RWPE2 (cell line): ENCODE measurements around the gene EIF1AD.

Source experiments
- ATAC-seq: fragments of 200-7000 bp; cut with Tn5 transposase; 3 replicates; pipeline ENCODE4 v1.9.1; 2021; ENCODE audit warnings: low read depth
- DNase-seq: peaks from one replicate; pipeline ENCODE4 v3.0.0-alpha.2; 2020; ENCODE audit warnings: low spot score
- H3K27ac ChIP-seq: fragments of 450-650 bp; 2 replicates; pipeline ENCODE4 v1.5.1; 2017; ENCODE audit warnings: mild to moderate bottlenecking; ENCODE audit not compliant: poor library complexity, severe bottlenecking
- H3K27me3 ChIP-seq: fragments of 250-450 bp; sonication (Bioruptor Pico); 2 replicates; pipeline ENCODE4 v1.5.1; 2021; ENCODE audit warnings: mild to moderate bottlenecking, moderate library complexity; ENCODE audit not compliant: insufficient read depth, poor library complexity, severe bottlenecking
- H3K36me3 ChIP-seq: fragments of 250-450 bp; sonication (Bioruptor Pico); 2 replicates; pipeline ENCODE4 v1.5.1; 2020; ENCODE audit warnings: low read depth, mild to moderate bottlenecking, moderate library complexity
- H3K4me1 ChIP-seq: fragments of 250-450 bp; sonication (Bioruptor Pico); 2 replicates; pipeline ENCODE4 v1.5.1; 2021; ENCODE audit warnings: mild to moderate bottlenecking, moderate library complexity; ENCODE audit not compliant: insufficient read depth, poor library complexity, severe bottlenecking
- H3K4me3 ChIP-seq: fragments of 250-450 bp; sonication (Bioruptor Pico); 2 replicates; pipeline ENCODE4 v1.5.1; 2021; ENCODE audit warnings: mild to moderate bottlenecking, moderate library complexity; ENCODE audit not compliant: severe bottlenecking
- H3K9me3 ChIP-seq: fragments of 250-450 bp; sonication (Bioruptor Pico); 2 replicates; pipeline ENCODE4 v1.5.1; 2021; ENCODE audit warnings: mild to moderate bottlenecking, moderate library complexity; ENCODE audit not compliant: severe bottlenecking
- TF ChIP-seq, protein P1 (sequence below): fragments of 450-650 bp; IDR thresholded peaks from one replicate; pipeline ENCODE4 v1.5.1; 2017; ENCODE audit warnings: mild to moderate bottlenecking, moderate library complexity; ENCODE audit not compliant: poor library complexity, severe bottlenecking

The EIF1AD gene

DNA sequence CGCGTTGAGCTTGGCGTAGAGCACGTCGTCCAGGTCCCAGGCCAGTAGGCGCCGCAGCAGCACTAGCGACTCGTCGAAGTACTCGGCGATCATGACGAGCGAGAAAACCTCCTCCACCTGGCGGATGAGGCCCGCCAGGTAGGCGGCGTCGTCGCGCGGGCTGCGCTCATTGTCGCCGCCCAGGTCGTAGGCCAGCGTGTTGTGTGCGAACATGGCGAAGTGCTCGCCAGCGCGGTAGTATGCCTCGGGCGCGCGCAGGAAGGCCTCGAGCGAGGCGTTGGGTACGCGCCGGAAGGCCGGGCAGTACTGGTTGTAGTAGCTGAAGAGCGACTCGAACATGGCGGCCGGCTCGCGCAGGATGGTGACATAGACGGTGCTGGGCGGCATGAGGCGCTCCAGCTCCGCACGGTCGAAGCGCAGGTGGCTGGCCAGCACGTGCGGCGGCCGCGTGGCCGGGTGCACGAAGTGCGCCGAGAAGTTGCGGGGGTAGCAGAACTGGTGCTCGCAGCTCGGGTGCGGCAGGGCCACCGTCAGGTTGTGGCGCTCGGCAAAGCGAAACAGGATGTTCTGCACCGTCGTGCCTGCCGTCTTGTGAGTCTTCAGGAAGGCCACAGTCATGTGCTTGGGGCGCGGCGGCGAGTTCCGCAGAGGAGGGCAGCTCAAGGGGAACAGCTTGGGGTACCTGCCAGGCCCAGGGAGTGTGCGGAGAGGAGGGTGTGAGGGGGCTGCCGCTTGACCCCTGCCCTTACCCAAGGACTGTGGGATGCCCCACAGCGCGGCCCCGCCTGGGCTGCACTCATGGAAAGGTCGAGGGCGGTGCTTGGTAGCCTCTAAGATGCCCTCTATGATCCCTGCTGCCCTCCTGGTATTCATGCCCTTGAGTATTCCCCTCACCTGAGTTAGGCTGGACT lies 41.3 kb upstream of the EIF1AD start:
- DNase-seq (no peak), ATAC-seq (no peak)
- TF ChIP-seq, protein P1, sequence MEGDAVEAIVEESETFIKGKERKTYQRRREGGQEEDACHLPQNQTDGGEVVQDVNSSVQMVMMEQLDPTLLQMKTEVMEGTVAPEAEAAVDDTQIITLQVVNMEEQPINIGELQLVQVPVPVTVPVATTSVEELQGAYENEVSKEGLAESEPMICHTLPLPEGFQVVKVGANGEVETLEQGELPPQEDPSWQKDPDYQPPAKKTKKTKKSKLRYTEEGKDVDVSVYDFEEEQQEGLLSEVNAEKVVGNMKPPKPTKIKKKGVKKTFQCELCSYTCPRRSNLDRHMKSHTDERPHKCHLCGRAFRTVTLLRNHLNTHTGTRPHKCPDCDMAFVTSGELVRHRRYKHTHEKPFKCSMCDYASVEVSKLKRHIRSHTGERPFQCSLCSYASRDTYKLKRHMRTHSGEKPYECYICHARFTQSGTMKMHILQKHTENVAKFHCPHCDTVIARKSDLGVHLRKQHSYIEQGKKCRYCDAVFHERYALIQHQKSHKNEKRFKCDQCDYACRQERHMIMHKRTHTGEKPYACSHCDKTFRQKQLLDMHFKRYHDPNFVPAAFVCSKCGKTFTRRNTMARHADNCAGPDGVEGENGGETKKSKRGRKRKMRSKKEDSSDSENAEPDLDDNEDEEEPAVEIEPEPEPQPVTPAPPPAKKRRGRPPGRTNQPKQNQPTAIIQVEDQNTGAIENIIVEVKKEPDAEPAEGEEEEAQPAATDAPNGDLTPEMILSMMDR, result no peak
- Histone ChIP-seq H3K9me3 (no peaks in the 10 kb centered on the region), H3K4me3 (no peak overlapping the region), H3K36me3 (no peaks in the 10 kb centered on the region), H3K4me1 (no peaks in the 10 kb centered on the region), H3K27ac (no peak overlapping the region), H3K27me3 (no peaks in the 10 kb centered on the region)

DNA sequence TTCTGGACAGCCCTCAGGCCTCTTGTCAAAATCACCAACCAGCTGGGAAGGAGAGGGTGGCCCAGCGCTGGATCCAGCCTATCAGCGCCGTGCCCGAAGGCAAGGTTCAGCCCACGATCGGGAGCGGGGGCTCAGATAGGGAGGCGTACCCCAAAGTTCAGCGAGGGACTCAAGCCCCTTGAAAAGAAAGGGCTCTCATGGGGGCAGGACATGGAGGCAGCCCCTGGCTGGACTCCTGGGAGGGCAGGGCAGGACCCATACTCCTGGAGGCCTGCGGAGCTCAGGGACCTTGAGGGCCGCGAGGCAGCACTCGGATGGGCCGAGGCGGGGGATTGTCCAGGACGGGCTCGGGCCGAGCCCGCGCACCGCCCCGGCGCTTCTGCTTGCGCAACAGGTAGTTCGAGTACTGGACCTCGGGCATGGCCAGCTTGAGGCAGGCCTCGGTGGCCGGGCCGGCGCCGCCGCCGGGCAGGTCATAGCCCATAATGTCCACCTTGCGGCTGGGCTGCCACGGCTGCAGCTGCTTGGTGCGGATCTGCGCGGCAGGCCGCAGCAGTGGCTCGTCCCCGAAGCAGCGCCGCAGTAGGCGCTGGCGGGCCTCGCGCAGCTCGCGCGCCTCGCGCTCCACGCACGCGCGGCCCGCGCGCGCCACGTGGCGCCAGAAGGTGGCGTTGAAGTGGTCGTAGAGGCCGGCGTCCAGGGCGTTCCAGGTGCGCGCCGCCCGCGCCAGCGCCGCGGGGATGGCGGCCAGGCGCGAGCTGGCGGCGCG lies 40.5 kb upstream of the EIF1AD start:
- no peaks in the 10 kb centered on the region for H3K27me3 ChIP-seq
- no peak overlapping the region for H3K27ac ChIP-seq
- H3K4me3 ChIP-seq, result no peak overlapping the region
- H3K36me3 ChIP-seq, result no peaks in the 10 kb centered on the region
- TF ChIP-seq, protein P1, result no peak
- H3K4me1 ChIP-seq, result no peaks in the 10 kb centered on the region
- no peak for DNase-seq
- H3K9me3 ChIP-seq, result no peaks in the 10 kb centered on the region
- no peak for ATAC-seq

DNA sequence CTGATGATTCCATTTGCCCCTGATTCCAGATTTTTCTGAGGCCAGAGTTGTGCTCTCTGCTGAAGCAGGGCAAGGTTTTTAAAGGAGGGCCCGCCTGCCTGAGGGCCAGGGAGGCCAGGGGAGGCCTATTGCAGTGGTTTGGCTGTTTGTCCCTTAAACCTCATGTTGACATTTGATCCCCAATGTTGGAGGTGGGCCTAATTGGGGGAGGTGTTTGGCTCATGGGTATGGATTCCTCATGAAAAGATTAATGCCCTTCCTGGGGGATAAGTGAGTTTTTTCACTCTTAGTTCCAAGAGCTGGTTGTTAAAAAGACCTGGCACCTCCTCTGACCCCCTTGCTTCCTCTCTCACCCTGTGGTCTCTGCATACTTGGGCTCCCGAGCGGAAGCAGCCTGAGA lies 37.8 kb upstream of the EIF1AD start:
- TF ChIP-seq, protein P1, result no peak
- no peaks in the 10 kb centered on the region for H3K4me1 ChIP-seq
- no peaks in the 10 kb centered on the region for H3K27me3 ChIP-seq
- H3K27ac ChIP-seq, result no peak overlapping the region
- ATAC-seq (no peak), DNase-seq (no peak)
- H3K9me3 ChIP-seq, result no peaks in the 10 kb centered on the region
- H3K4me3 ChIP-seq, result no peak overlapping the region
- no peaks in the 10 kb centered on the region for H3K36me3 ChIP-seq

DNA sequence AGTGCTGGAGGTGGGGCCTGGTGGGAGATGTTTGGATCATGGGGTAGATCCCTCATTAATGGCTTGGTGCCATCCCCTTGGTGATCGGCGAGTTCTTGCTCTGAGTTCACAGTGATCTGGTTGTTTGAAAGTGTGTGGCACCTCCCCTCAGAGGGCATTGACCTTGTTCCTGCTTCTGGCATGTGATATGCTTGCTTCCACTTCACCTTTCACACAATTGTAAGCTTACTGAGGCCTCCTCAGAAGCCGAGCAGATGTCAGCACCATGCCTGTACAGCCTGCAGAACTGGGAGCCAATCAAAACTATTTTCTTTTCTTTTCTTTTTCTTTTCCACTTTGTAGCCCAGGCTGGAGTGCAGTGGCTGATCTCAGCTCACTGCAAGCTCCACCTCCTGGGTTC lies 35.4 kb upstream of the EIF1AD start:
- DNase-seq (no peak), ATAC-seq (no peak)
- TF ChIP-seq, protein P1, result no peak
- H3K27ac ChIP-seq, result no peak overlapping the region
- no peaks in the 10 kb centered on the region for H3K4me1 ChIP-seq
- no peaks in the 10 kb centered on the region for H3K27me3 ChIP-seq
- no peaks in the 10 kb centered on the region for H3K36me3 ChIP-seq
- no peaks in the 10 kb centered on the region for H3K9me3 ChIP-seq
- H3K4me3 ChIP-seq, result no peak overlapping the region
